IPS-NIHi7 (cell line): ENCODE measurements around the gene DNM2.
A peak's percentile ranks its signal among the peaks of the same experiment; 100 is the strongest.
"Not testable (repeated sequence)": the region's sequence is repeated elsewhere in the genome, so short reads cannot be mapped to it uniquely, and the experiment has no call there.

Experiments used
- DNase-seq: peaks from one replicate; pipeline ENCODE4 v3.0.0; 2012; ENCODE audit warnings: mixed read lengths; ENCODE audit errors: extremely low spot score

Gene DNM2

DNA sequence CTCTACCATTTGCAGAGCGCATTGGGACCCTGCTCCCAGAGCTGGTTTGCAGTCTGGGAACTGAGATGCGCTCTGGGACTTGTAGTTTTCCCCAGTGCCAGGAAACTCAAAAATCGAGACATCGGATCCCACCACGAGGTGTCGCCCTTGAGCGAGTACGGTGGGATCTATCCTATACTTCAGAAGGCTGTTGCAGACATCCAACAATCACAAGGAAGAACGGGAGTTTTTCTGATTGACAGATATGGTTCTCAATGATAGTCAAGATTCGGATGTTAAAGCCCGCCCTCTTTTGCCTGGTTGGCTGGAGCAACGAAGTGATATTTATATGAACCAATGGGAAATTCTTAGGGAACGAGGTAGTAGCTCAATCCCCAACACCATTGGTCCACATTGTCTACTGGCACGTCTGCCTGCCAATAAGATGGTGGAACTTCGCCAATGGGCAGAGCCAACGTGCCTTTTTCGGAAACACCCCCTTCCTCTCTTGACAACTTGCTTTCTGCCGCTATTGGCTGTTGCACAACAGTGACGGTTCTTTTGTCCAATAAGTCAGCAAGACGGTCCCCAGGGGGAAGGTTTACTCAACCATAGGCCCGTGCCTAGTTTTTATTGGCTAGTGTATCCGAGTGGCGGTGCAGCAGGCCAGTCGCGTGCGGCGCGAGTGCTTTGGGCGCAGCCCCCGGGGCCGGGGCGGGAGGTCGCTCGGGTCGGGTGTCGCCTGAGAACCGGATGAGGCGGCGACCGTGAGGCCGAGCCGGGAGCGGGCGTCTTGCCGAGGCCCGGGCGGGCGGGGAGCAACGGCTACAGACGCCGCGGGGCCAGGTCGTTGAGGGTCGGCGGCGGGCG lies at the start of gene DNM2:
Gene DNM2, plus strand, starts transcription at position 724 of the 849 bp plus-strand sequence. CDS start 164 bp downstream, outside the sequence.
- peak; percentile 98 for DNase-seq

- DNase-seq, result no peak
These were observed 48.6 kb upstream of the DNM2 start for GRCh38 chr19:10669246-10669645.

DNA sequence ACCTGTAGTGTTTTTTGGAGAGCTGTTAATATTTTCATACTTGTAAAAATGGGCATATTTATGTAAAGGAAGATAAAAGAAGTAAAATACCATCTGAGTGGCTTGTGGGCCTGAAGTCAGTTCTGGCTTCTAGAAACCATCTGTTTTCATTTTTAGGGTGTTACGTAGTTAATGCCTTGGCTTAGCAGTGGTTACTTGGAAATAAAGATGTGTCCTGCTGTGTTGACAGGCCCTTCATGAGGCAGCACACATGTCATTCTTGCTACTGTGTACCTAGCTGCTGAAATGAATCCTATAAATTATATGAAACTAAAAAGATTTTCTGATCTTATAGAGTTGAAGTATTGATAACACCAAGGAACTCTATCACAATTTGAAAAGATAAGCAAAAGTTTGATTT lies 47.7 kb upstream of the DNM2 start:
- DNase-seq, result no peak

DNA sequence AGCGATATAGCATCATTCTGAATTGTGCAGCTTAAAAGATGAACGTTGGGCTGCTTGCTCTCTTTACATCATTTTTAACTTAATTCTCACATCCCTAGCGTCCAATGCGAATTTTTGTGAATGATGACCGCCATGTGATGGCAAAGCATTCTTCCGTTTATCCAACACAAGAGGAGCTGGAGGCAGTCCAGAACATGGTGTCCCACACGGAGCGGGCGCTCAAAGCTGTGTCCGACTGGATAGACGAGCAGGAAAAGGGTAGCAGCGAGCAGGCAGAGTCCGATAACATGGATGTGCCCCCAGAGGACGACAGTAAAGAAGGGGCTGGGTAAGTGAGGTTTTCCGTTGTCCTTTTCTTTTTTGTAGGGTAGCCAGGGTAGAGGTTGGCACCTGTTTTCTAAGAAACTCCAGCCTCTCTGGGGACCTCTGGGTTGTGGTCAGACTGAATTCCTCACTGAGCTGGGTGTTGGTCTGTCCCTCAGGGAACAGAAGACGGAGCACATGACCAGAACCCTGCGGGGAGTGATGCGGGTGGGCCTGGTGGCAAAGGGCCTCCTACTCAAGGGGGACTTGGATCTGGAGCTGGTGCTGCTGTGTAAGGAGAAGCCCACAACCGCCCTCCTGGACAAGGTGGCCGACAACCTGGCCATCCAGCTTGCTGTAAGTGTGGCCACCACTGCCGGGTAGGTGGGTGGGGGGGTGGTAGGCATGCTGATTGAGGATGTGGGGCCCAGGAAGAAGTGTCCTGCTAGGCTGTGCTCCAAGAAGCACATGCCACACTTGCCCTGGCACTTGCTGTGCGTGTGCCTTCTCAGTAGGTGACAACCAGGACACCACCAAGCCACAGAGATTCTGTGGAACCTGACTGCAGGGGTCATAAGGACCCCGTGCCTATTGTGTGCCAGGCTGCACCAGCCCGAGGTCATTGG lies 46.7 kb upstream of the DNM2 start:
- no peak for DNase-seq

DNA sequence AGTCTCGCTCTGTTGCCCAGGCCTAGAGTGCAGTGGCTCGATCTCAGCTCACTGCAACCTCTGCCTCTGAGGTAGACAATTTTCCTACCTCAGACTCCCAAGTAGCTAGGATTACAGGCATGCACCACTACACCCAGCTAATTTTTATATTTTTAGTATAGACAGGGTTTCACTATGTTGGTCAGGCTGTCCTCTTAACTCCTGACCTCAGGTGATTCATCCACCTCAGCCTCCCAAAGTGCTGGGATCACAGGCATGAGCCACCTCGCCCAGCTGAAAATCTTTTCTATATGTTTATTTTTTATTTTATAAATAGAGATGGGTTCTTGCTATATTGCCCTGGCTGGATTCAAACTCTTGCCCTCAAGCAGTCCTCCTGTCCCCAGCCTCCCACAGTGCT lies 46.0 kb upstream of the DNM2 start:
- not testable (repeated sequence) for DNase-seq

DNA sequence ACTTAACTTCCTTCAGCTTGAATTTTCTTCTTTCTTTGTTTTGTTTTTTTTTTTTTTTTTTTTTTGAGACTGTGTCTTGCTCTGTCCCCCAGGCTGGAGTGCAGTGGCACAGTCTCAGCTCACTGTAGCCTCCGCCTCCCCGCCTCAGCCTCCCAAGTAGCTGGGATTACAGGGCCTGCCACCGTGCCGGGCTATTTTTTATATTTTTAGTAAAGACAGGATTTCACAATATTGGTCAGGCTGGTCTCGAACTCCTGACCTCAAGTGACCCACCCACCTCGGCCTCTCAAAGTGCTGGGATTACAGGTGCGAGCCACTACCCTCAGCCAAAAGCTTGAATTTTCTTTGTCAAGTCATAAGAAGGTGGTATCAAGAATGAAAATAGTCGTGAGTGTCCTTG lies 42.7 kb upstream of the DNM2 start:
- not testable (repeated sequence) for DNase-seq

- no peak for DNase-seq
These were observed 40.1 kb upstream of the DNM2 start for GRCh38 chr19:10677751-10678150.

DNA sequence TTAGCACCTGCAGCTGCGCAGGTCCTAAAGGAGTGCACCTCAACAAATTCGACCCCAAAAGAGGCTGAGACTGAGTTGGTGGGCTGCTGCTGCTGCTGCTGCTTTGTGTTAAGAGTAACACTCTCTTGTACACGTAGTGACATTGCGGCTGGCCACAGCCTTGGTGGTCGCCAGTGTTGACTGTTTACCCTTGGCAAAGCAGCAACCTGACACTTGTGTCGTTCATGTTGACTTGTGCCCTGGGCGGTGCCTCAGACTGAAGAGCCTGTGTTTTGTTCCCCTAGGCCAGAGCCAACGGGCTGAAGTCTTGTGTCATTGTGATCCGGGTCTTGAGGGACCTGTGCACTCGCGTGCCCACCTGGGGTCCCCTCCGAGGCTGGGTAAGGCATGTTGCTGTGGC lies 39.1 kb upstream of the DNM2 start:
- DNase-seq, result no peak

DNA sequence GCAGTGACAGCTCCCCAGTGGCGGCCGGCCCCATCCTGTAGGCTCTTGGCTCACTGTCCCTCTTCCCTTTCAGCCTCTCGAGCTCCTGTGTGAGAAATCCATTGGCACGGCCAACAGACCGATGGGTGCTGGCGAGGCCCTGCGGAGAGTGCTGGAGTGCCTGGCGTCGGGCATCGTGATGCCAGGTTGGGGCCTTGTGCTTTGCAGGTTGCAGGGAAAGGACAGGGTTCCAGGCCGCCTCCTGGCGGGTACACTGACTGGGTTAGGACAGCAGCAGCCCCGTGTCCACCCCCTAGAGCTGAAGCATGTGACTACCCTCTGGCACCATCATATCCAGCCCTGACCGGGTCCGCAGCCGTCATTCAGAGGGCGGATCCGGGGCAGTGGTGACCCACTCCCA lies 38.1 kb upstream of the DNM2 start:
- no peak for DNase-seq

- no peak for DNase-seq
These were observed 37.2 kb upstream of the DNM2 start for GRCh38 chr19:10680545-10681135.

DNA sequence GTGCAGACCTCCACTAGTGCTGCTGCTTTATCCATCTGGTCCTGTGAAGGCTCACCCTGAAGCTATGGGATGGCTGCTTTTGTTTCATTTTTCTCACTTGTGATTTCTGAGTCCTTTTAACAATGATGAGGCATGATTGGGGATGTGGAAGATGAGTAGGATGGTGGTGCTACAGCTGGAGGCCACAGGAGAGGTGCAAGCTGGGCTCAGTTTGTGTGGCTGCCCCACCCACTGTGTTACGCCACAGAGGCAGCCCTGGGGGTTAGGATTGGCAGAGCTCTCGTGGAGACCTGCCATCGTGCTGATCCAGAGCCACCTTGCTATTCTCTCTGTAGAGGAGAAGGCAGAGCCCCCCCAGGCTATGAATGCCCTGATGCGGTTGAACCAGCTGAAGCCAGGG lies 36.2 kb upstream of the DNM2 start:
- DNase-seq, result peak; percentile 5

DNA sequence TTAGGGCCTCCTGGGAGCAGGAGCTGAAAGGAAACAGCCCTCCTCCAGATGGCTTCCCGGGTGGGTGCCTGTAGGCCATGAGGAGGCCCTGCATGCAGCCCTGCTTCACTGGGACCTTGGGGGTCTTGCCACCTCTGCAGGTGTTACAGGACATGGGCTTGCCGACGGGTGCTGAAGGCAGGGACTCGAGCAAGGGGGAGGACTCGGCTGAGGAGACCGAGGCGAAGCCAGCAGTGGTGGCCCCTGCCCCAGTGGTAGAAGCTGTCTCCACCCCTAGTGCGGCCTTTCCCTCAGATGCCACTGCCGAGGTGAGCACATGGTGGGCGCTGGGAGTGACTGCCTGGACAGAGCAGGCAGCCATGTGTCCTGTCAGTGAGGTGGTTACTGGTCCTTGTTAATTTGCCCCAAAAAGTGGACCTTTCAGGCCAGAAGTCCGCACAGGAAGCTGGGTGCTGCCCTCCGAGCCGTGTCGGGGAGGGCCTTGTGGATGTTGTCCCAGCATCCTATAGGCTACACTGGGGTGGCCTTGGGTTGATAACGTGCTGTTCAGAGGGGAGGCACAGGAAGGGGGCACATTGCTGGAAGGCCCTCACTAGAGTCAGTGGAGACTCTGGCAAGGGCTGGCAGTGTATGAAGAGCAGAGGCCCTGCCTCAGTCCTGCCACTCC lies 35.3 kb upstream of the DNM2 start:
- no peak for DNase-seq

DNA sequence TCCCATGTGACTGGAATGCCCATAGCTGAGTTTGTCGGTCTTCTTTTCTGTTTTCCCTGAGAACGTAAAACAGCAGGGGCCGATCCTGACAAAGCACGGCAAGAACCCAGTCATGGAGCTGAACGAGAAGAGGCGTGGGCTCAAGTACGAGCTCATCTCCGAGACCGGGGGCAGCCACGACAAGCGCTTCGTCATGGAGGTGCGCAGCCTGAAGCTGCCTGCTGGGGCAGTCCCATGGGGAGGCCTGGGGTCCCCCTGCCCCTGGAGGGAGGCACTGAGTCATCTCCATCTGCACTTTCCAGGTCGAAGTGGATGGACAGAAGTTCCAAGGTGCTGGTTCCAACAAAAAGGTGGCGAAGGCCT lies 34.8 kb upstream of the DNM2 start:
- DNase-seq, result no peak

DNA sequence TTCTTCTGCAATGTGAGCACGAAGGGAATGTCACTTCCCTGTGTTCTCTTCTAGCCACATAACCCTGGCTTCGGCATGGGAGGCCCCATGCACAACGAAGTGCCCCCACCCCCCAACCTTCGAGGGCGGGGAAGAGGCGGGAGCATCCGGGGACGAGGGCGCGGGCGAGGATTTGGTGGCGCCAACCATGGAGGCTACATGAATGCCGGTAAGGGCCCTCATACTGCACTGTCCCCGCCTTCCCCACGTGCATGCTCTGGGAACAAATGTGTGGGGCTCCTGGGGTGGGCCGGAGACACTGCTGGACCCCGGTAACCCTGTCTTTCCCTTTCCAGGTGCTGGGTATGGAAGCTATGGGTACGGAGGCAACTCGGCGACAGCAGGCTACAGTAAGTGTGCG lies 34.3 kb upstream of the DNM2 start:
- DNase-seq, result no peak

DNA sequence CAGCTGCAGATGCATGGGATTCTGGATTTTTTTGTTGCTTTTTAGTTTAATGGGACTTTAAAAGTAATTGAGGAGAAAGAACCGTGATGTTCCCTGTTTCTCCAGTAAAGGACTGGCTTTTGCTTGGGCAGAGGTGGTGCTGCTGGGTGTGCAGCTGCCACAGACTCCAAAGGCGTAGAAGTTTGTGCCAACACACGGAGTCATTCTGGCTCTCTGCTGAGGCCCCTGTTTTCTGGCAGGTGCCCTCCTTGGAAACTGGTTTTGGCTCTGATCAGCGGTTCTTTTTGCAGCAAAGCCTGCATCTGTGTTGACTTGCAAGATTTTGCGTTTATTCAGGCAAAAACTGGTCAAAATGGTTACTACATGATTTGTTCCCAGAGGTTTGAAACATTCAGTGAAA lies 32.7 kb upstream of the DNM2 start:
- DNase-seq, result no peak

DNA sequence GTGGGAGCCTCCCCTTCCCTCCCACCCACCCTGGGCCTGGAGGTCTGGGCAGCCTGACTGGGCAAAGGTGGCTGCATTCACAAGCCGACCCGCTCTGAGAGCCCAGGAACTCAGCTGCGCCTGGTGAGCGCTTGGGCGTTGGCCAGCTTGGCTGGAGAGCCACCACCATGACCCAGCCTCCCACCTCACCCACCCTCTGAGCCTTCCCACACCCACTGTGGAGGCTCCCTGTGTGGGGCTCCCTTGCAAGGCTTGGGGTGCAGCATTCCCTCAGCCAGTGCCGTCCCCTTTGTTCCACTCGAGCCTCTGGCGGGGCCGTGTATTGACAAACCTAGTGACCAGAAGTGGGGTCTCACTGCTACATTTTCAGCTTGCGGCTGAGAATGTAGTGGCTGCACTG lies 31.7 kb upstream of the DNM2 start:
- DNase-seq, result no peak

GRCh38 chr19:10686661-10687517 lies 31.0 kb upstream of the DNM2 start:
- no peak for DNase-seq

GRCh38 chr19:10687518-10688288 lies 30.2 kb upstream of the DNM2 start:
- DNase-seq, result no peak

- no peak for DNase-seq
These were observed 29.2 kb upstream of the DNM2 start for GRCh38 chr19:10688545-10689280.
